T-helper 9 cell (primary cell): ENCODE measurements around the gene MMD.
"Not testable (repeated sequence)": the region's sequence is repeated elsewhere in the genome, so short reads cannot be mapped to it uniquely, and the experiment has no call there.

ENCODE experiments used
- DNase-seq: peaks from one replicate; pipeline ENCODE4 v3.0.0-alpha.2; 2020

The MMD gene

DNA sequence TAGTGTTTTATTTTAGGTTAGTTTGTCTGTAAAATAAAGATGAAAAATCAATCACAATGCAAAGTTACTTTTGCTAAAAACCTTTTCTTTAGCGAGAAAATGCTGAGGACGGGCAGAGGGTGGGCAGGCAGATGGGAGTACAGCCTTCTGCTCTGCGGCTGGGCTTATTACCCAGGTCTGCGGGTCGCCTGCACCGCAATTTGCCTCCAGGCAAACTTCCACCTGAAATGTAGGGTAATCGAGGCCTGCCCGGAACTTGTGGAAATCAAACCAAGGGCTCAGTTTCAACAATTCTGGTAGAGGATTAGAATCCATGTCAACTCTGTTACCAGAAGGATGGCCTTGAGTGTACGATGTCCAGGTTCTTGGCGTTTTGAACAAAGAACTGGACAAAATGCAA, 22.3 kb upstream of the MMD start:
- no peak for DNase-seq

DNA sequence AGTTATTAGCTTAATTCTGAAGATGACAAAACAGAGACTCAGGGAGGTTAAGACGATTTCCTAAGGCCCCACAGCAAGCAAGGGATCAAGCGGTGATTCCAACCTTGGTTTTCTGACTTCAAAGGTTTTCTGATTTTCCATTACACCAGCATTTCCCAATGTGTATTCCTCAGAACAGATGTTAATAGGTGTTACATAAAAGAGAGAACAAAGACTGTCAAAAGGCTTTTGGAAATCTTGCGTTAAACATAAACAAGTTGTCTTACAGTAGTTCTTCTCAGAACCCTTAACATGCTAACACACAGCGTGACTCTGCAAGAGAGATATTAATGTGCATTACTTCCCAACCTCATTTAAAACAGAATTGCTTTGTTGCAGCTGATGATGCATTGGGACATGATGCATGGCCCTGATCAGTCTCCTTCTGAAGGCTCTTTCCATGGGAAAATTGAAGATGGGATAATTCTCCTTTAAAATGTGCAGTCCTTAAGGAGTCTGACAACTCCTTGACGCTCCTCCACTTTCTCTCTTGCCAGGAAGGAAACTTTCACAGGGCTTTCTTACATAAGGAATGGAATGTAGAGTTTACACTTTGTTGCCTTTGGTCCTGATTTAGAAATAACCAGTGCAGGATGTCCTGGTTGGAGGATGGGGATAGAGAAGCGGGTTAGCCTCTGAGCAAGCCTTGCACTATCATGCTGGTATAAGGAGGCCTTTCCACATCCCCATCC, 21.5 kb upstream of the MMD start:
- DNase-seq = no peak

DNA sequence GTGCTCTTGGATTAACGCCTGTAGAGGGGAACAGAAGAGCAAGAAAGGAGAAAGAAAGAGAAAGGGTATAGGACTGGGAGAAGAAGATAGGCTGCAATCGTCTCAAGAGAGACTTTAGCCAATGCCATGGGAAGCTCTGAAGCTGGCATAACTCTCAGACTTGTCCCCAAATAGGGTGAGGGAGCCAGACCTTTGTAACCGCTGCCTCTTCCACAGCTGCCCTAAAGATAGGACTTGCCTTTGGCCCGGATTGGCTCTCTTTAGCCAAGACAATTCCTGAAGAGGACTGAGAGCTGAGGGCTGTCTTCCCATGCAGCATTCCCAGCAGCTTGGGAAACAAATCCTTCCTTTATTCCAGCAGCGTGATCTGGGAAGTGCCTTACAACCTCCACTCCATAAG, 20.8 kb upstream of the MMD start:
- no peak for DNase-seq

DNA sequence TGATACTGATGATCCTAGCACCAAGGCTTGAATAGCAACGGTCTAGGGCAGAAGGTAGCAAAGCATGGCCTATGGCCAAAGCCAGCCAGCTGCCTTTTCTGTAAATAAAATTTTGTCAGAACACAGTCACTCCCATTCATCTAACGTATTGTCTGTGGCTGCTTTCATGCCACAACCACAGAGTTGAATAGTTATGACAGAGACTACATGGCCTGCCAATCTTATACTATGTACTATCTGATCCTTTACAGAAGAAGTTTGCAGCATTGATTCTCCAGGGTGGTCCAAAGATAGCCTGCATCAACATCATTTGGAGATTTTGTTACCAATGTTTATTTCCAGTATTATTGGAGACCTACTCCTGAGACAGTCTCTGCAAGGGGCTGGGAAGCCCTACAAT, 19.9 kb upstream of the MMD start:
- no peak for DNase-seq

DNA sequence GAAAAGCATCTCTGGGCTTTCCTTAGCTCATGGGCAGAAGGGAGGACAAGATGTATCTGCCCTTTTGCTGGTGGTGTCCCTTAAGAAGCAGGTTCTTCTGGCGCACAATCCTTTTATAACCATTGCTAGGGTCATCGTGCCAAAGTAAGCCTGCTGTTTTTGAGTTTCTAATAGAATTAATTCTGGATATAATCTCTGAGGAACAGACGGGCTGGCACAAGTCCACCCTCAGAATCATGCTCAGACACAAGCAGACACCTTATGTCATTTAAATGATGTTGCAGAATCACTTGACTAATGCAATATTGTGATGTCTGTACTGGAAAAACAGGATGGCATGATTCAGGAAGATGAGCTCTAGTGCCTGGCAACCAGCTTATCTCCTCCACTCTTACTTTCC, 18.8 kb upstream of the MMD start:
- DNase-seq = no peak

DNA sequence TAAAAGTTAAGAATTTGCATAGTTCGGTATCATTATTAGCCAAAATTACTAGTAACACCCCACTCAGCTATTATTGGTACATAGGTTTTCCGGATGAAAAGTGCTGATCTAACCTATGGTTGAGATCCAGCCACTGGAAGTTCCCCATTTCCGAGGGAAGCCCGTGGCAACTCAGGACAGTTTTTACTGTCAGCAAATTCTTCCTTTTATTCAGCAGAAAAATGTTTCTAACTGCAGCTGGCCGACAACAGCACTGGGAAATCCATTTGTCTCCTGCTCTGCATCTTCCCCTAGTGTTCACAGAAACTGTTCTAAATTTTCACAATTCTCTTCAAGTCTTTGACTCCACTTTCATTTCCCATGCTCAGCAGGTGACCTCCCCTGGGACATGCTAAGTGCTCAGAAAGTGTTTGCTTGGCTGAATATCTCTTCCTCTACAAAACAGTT, 15.5 kb upstream of the MMD start:
- DNase-seq = no peak

DNA sequence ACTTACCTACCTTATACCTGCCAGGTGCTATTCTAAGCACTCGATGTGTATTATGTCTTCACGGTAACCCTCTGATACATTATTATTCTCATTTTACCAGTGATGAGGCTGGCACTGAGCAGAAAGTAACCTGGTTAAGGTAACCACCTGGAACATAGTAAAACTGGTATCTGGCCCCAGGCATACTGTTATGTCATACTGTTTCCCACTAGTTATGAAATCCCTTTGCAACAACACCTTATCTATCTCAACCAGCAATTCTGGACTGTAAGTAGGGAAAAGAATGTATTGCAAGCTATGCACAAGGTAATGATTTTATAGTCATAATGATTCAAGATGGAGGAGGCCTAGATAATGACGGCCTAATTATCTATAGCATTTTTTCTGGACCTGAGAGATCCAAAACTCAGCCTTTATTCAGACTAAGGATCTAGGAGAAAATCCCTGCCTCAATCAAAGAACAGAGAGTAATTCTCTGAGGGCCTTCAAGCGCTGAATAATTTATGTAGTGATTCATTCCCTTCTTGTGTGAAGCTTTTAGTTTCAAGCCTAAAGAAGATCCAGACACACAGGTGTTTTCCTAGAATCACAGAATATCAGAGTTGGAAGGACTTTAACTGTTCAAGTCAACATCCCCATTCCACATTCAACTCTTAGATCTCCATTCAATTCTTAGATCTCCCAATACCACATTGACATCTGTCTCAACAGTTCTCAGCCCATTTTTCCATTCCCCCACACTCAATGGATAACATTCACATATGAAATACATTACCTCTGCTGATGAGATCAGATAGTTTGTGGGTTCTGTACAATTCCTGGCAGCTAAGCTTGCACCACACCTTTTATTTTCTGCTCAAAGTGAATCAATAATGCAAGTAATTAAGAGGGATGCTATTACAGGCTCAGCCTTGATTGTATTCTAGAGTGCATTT, 14.9 kb upstream of the MMD start:
- DNase-seq = no peak

DNA sequence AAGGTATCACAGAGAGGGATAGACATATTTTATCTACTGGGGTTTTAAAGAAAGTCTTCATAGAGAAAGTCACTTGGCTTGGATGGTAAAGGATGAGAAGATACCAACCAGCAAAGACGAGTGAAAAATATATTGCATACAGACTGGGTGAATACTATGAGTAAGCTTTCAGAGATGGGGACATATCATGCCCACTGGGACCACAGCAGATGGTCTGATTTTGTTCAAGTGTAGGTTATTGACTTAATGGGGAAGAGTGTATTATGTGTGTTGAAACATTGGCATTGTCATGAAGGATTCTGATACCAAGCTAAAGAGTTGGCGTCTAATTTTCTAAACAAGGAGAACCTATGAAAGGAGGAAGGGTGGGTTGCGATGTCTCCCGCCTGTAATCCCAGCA, 13.8 kb upstream of the MMD start:
- no peak for DNase-seq

DNA sequence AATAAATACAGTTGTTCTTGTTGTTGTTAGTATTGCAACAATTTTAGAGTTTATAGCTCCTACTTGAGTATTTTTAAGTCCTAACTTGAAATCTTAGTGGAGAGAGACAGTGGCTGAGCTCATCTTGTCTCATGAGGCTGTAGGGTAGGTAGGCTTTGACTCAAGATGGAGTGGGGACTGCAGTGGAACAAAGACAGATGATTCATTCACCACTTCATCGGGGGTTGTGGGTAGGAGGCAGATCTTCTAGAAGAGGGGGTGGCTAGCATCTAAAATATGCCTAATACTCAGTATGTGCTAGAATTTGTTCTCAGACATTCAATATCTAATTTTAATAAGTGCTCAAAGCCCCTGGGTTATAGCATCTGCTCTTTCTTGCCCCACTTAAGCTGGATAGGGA, 13.1 kb upstream of the MMD start:
- no peak for DNase-seq

DNA sequence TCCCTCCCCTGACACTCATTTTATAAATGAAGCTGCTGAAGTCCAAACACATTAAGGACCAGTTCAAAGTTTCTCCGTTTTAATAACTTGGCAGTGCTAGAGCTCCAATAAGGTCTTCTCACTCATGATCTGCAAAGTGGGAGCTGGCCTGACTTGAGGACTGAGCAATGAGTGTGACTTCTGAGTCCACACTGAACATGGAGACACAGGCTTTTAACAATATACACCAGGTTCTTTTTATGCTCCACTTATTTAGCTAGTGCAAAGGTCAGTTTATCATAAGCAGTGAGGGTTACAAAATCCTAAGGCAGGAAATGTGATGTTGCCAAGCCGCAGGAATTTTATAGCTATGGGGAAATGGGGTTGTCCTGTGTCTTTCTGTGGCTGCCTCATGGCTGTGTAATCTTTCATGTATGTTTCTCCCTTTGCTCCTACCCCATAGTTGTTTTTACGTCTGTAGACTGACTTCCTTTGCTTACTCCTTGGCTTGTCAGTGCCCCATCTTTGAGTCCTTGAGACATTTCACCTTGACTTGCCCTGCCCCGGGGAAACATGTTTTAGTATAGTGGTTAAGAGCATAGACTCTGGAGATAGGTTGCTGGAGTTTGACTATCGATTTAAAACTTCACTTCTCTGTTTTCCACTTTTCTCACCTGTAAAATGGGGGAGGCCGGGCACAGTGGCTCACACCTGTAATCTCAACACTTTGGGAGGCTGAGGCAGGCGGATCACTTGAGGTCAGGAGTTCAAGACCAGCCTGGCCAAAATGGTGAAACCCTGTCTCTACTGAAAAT, 12.2 kb upstream of the MMD start:
- no peak for DNase-seq

DNA sequence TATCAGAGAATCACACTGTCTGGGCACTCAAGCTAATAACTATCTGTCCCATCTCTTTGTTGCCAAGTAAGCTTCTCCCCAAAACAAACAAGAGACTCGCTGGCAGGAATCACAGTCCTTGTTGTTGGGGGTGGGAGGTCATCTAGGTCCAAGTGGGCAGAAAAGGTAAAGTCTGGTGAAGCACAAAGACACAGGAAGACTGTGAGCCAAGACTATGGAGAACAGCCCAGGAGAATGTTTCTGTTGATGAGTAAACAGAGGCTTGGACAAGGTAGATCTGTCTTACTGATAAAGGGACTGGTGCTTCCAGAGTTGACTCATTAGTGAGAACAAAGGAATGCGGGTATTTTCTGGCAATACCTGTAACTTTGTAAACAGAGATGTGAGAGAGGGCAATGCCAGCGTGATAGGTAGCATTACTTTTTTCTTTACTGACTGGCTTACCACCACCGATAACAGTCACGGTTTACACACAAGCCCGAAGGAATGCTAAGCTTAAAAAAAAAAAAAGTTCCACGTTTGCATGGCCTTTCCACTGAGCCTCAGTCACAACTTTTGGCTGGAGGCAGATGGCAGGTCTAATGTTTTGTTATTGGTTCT, 11.5 kb upstream of the MMD start:
- DNase-seq = no peak

DNA sequence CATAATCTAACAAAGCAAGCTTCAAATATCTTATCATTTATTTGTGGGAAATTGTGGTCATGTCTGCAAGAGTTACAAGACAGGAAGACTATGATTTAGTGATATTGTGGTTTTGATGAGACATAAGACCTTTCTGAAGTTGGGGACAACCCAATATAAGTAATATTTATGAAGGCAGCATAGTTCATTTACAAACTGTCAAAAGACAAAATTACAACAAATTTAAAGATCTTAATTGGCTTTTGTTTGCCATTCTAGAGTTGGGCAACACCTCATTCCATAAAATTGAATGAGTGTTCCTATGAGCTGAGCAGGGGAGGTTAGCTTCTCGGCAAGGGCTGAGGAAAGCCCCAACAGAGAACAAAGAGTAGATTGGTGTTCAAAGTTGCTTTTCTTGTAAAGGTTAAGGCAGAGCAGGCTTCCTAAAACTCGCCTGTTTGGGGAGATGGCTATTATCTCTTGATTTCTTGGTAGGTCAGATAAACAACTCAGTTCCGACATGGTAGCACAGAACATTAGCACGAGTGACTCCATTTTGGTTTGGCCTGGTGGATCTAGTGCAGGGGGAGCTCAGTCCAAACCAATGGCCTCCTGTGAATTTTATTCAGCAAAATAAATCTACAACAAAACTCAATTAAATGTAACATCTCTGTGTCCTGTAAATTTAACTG, 10.9 kb upstream of the MMD start:
- DNase-seq = no peak

DNA sequence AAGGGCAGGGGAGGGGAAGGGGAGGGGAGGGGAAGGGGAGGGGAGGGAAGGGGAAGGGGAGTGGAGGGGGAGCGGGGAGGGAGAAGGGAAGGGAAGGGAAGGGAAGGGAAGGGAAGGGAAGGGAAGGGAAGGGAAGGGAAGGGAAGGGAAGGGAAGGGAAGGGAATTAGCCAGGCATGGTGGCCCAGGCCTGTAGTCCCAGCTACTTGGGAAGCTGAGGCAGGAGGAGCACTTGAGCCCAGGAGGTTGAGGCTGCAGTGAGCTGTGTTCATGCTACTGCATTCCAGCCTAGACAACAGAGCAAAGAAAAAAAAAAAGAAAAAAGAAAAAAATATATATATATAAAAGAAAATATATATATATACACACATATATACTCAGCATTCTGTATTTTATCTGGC, 10.3 kb upstream of the MMD start:
- DNase-seq = not testable (repeated sequence)

DNA sequence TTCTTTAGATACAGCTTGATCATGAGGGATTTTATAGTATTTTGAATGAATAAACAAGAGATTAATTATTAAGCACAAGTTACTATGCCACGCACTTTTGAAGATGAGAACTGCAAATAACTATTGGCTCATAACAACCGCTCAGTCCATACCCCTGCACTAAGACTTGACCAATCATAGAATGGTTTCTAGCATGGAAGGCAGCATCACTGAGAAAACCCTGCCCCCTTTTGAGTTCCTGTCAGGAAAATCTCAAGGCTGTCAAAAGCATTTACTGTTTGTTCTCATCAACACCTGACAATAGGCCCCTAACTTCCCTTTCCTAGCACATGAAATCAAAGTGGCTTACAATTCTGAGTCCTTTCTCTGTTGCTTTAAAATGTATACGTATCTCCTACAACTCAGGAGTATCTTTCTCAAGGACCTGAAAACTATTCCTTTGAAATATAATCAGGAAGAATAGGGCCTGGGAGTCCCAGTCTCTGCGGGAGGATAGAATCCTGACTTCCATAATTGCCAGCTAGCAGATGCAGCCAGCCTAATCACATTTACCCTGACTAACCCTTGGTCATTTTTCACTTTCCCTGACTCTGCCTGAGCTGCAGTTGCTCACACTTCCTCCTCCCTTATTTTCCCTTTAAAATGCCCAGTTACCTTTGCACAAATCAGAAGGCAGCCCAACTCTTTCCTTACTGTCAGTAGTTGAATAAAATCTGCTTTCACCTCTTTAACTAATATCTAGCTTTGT, 9.1 kb upstream of the MMD start:
- DNase-seq = no peak

DNA sequence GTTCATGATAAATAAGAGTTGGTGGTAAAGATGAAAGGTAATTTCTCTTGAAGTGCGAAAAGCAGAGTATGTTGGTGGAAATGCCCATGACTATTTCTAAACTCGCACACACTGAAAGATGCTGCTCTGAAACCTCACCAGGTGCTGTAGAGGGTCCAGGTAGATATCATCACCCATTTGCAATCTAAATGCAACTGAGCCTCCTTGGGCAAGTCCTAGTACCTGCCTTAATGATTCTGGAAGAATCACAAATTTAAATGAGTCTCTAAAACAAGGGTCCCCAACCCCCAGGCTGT, 5.9 kb upstream of the MMD start:
- no peak for DNase-seq

DNA sequence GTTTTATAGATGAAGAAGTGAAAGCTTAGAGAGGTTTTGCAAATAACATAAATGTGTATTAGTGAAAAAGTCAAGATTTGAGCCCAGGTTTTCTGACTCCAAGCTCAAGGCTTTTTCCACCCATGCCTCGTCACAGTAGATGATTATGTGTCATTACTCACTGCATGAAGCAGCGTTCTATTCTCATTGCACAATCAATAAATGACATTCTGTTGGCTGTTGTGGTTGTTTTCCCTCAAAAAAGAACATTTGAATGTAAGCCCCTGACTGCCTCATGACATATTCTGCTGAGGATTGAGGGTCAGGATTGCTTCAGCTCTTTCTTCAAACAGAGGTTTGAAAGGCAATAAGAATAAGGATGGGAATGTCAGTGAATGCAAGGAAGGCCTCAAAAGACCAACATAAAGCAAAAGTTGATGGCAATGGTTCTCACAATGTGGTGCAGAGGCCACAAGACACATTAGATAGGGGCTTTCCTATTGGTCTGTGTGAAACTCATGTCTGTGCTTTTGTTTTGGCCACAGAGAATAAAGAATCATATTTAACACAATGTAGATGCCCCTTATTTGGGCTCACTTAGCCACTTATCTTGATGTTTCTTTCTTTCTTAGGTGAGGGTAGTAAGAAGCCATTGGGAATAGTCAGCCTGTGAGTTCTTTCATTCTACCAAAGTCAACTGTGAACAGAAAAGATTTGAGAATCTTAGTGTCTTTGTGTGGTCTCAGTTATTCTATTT, 5.4 kb upstream of the MMD start:
- DNase-seq = no peak

DNA sequence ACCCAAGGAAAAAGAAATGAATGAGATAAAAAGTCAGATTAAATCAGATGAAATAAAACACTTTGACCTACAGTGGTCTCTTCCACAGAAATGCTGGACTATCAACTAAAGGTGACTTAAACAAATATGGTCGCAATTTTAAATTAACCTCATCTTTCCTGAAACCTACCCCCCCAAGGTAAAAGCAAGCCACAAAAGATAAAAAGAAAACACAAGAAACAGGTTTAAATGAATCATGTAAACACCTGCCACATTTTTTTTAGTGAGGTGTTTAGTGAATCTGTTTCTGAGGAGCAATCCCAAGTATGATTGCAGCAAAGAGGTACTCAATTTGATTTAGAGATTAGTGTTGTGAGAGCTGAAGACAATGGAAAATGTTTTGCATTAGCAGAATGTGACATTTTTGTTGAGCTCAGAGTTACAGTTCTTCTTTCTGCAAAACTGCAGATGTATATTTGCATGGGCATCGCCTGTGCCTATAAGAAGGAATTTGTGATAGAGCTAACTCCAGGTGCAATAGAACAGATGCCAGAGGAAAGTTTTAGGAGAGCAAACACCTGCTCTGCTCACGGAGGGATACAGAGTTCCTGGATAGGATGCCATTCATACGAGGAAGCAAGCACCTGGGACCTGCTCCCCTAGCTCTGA, 3.4 kb upstream of the MMD start:
- no peak for DNase-seq

DNA sequence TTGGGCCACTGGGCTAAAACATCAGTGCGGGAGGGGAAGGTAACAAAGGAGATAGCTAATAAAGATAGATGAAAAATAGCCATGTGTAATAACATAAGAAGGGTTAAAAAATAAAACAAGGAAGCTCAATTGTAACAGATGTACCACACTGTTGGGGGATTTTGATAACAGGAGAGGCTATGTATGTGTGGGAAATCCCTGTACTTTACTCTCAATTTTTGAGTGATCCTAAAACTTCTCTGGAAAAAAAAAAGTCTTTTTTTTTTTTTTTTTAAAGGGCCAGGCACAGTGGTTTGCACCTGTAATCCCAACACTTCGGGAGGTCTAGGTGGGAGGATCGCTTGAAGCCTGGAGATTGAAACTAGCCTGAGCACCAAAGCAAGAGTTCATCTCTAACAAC, 1.9 kb upstream of the MMD start:
- DNase-seq = no peak

DNA sequence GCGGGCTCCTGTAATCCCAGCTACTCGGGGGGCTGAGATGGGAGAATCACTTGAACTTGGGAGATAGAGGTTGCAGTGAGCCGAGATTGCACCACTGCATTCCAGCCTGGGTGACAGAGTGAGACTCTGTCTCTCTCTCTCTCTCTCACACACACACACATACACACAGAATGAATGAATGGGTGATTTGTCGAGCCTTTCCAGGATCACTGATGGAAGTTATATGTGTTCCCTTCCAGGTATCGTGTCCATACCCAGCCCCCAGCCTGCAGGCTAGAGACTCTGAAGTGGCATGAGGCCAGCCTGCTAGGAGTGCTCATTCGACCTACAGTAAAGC, 1.2 kb upstream of the MMD start:
- DNase-seq = not testable (repeated sequence)

DNA sequence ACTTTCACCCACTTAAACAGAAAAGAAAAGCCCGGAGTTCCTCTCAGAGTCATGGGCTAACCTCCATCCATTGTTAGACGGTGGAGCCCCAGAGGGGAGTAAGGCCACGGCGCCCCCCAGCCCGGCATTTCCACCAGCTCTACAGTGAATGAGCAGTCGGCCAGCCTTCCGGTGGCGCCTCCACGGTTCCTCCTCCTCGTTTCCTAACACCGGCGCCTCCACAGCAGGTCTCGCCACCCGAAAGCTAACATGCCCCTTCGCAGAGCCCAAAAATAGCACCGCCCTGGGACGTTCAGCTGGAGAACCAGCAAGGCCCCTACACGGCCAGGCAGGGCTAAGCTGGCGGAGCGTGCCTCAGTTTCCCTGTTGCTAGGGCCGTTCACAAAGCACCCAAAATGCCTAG, 858 bp downstream of the MMD start:
- DNase-seq = peak; percentile 27
